A673 (cell line): ENCODE measurements around the gene ALDH7A1.

Source experiments
- CTCF ChIP-seq: fragments of 300-800, 200-600 bp; sonication (generic); conservative IDR thresholded peaks from 2 replicates; pipeline ENCODE4 v1.5.1; 2017; ENCODE audit warnings: low read depth, mild to moderate bottlenecking, antibody characterized with exemption, low read length, moderate library complexity, mixed read lengths
- EZH2 ChIP-seq: fragments of 200-600 bp; sonication (generic); IDR thresholded peaks from 2 replicates; pipeline ENCODE4 v1.6.1; 2017; ENCODE audit warnings: borderline replicate concordance, low read depth, mild to moderate bottlenecking, mixed read lengths, antibody characterized with exemption, low read length; ENCODE audit not compliant: poor library complexity, severe bottlenecking

GRCh38 chr5:126605525-126605924 is 10.5 kb upstream of the ALDH7A1 start:
- TF ChIP-seq EZH2, result no peak
- TF ChIP-seq CTCF, result no peak
